ENCODE measurements around the gene PPFIA4. TPM values are rescaled to one million over a fixed set of nuclear protein-coding genes. Genes with fewer than 3 reads are reported as not detected.

Gene PPFIA4
- total and polyA plus RNA-seq, 2 of the 4 experiments (the other 2 are of a cell fraction): 5.4 to 13.7 TPM

GRCh38 chr1:203114202-203114601 is 87.9 kb downstream of the PPFIA4 start:
- DNase-seq (no peak), ATAC-seq (ENCODE audit: low read depth) (no peak)
- Histone ChIP-seq H3K79me1 (ENCODE audit: low read depth in 1 of 2, low read length in 2 of 2) (no peaks in the 10 kb centered on the region), H4K5ac (ENCODE audit: low read depth, low read length) (no peak overlapping the region), H3K18ac (ENCODE audit: low read depth, low read length) (no peak overlapping the region), H3K14ac (replicated peaks; ENCODE audit: low read depth, low read length) (no peak overlapping the region), H4K8ac (ENCODE audit: low read depth in 2 of 2, low read length in 2 of 2) (no peak overlapping the region), H2AFZ (replicated peaks; ENCODE audit: low read length, poor library complexity) (no peak overlapping the region), H3K9ac (ENCODE audit: low read depth, low read length) (no peak overlapping the region), H3K4ac (ENCODE audit: low read depth, low read length) (no peak overlapping the region), H2BK15ac (ENCODE audit: low read depth, low read length) (no peak overlapping the region), H3K56ac (ENCODE audit: extremely low read depth, insufficient read depth, low read length) (no peak overlapping the region), H3K23ac (ENCODE audit: low read depth, low read length) (no peak overlapping the region), H3K4me2 (ENCODE audit: low read depth, low read length) (no peak overlapping the region), H2AK5ac (ENCODE audit: low read depth, low read length) (no peak overlapping the region), H3K4me3 (ENCODE audit: insufficient read depth, low read depth, low read length) (no peak overlapping the region), H2BK120ac (ENCODE audit: low read depth, low read length) (no peak overlapping the region), H2AK9ac (replicated peaks; ENCODE audit: low read depth, low read length, poor library complexity) (no peak overlapping the region), H3K36me3 (ENCODE audit: control insufficient read depth, insufficient read depth, low read length) (no peaks in the 10 kb centered on the region), H4K20me1 (ENCODE audit: insufficient read depth, low read length) (no peaks in the 10 kb centered on the region), H2BK5ac (ENCODE audit: low read depth, low read length, poor library complexity, severe bottlenecking) (no peak overlapping the region), H3K4me1 (ENCODE audit: control insufficient read depth, insufficient read depth, low read length) (no peaks in the 10 kb centered on the region), H4K91ac (ENCODE audit: insufficient read depth, low read depth, low read length) (no peak overlapping the region), H3K9me1 (ENCODE audit: insufficient read depth, low read length) (no peaks in the 10 kb centered on the region), H2BK20ac (ENCODE audit: low read depth, low read length) (no peak overlapping the region), H3K27me3 (ENCODE audit: control insufficient read depth, insufficient read depth, low read length) (peaks cover 71% of the 10 kb centered on the region), H3K27ac (ENCODE audit: insufficient read depth, low read length) (no peak overlapping the region), H3K9me3 (ENCODE audit: control insufficient read depth, insufficient read depth, low read length) (peaks cover 4% of the 10 kb centered on the region)
- ChIA-PET CTCF (no interaction called here), POLR2A (ENCODE audit: unreplicated experiment) (no interaction called here)
- no TSS peak for BruUV-seq (replicated peaks)
- intact Hi-C loops (cut with micrococcal nuclease) (no loop called here), dilution Hi-C loops (cut with HindIII; ENCODE audit: low sequenced_read_pairs, unreplicated experiment) (no loop called here), in situ Hi-C loops (cut with MboI; ENCODE audit: low sequenced_read_pairs) (no loop called here)
- TF ChIP-seq MAZ (IDR thresholded peaks at IDR 0.05; ENCODE audit: borderline replicate concordance, low read depth, low read length) (no peak), POLR2A (IDR thresholded peaks at IDR 0.05; ENCODE audit: low read depth, low read length) (no peak), RAD21 (IDR thresholded peaks at IDR 0.05; ENCODE audit: low read length) (no peak), NFE2L2 (IDR thresholded peaks at IDR 0.05; ENCODE audit: low read depth, low read length) (no peak)
- WGBS, 2 experiments (ENCODE audit: extremely low coverage in 2 of 2, insufficient read length in 1 of 2): 85% methylated on average over 1 of the region's 7 CpGs; no CpG with 5 or more reads in 1 of the 2 experiments
